HG03064 (cell line): ENCODE results near the gene XYLT1.

Source experiments
- ATAC-seq: cut with Tn5 transposase; IDR thresholded peaks from one replicate; pipeline ENCODE4 v1.9.1; 2021; ENCODE audit warnings: low read depth; ENCODE audit not compliant: unreplicated experiment

Gene XYLT1

GRCh38 chr16:17128791-17129190 is 342.0 kb downstream of the XYLT1 start:
- ATAC-seq = no peak

DNA sequence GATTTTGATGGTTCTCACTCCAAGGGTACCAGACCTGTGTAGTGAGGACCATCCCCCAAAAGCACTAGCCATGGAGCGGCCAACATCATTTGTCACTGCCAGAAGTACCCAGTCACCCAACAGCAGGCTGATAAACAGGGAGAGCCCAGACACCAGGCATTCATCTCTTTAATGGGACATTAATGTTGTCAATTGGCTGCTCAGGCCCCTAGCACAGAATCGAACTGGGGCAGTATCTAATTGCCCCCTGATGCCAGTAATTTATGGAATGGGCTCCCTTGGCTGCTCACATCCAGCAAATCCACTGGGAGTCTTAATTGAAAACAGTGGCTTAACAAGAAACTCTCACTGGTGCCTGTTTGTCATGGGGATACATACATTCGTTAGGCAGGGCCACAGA is 344.6 kb downstream of the XYLT1 start:
- no peak for ATAC-seq

- ATAC-seq = no peak
Measured at GRCh38 chr16:17125671-17126070, 345.1 kb downstream of the XYLT1 start.

- ATAC-seq = no peak
Measured at GRCh38 chr16:17117906-17118577, 352.7 kb downstream of the XYLT1 start.

GRCh38 chr16:17116595-17117322 is 354.0 kb downstream of the XYLT1 start:
- ATAC-seq = no peak

DNA sequence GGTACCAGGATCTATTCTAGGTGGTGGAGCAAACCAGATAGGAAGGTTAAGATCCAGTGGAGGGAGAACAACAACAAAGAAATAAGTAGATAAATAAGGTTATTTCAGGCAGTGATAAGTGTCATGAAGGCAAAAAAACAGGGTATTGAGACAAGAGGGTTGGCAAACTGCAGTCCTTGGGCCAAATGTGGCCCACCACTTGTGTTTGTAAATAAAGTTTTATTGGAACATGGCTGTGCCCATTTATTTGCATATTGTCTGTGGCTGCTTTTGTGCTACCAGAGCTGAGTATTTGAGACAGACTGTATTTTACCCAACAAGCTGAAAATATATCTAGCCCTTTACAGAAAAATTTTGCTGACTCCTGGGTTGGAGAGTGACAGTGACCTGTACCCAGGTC is 361.3 kb downstream of the XYLT1 start:
- no peak for ATAC-seq

- no peak for ATAC-seq
Measured at GRCh38 chr16:17108596-17108995, 362.2 kb downstream of the XYLT1 start.

DNA sequence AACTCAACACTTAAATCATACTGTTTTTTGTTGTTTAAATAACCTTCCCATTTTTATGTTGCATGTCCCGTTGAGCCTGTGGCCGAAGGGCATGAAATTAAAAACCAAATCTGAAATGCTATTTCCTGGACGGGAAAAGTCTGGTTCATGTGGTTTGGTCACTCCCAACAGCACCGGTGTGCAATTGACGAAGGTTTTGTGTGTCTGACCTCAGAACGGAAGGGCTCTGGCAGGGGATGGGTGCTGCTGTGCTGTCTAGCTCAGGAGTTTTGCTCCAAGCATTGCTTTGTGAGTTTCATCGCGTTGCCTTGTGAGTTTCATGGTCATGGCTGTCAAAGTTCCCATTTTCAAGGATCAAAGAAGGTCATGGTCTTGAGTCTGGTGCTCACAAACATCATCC is 363.3 kb downstream of the XYLT1 start:
- no peak for ATAC-seq

DNA sequence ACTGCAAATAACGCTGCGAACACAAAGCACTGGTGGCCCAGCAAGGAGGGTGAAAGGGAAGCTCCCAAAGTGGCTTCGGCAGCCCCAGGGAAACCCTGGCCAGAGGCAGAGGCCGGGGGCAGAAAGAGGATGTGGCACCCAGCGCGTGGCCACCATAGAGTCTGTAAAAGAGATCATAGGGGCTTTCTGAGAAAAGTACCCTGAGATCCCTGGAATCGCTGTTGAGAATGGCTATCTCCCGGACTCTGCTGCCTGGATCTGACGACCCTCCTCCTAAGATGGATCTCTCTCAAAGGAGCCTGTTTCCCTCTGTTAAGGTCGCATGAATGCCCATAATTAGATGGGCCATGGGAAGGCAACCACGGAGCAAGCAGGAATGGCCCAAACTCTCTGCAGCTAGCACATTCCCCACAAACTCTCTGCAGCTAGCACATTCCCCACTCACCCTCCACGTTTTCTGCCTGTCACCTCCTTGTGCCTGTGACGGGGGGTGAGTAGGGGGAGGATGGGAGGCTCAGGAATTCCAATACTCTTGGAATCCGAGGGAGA is 364.4 kb downstream of the XYLT1 start:
- no peak for ATAC-seq

DNA sequence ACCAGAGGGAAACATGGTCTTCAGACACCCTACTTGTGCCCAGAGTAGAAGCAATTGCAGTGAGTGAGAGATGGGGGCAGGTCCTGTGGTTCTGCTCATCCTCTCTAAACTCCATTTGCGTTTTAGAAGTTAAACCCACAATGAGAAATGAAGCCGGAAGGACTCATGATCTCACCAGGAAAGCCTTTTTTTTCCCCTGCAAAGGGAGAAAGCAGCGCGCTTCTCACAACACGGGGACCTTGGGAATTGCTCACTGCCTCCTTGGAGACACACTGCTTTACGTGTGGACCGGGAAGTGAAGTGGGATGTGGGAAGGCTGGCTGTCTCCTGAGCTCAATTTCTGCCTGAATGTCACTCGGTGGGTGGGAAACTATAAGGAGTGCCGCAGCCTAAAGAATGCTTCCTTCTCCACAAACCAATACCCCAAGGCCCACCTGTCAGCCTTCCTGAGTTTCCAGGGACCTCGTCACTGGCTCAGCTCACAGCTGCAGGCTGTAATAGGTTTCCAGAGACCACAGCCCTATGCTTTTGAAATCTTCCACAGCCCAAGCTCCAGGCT is 365.4 kb downstream of the XYLT1 start:
- no peak for ATAC-seq

GRCh38 chr16:17104654-17105053 is 366.1 kb downstream of the XYLT1 start:
- no peak for ATAC-seq

DNA sequence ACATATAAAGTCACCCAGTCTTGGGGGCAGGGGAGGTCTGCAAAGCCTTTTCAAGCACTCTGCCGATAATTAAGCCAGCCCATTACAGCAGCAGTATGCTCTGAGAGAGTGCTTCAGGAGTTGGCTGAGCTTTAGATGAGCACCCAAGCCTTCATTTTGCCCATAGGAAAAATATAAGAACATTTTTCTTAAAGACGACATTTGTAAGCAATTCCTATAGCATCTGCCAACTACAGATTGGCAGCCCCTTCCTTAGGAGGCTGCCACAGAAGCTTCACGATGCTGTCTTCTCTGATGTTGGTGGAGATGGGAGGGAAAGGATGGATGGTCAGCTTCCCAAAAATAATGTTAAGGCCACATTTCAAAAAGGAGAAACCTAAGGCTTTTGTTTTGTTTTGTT is 367.5 kb downstream of the XYLT1 start:
- no peak for ATAC-seq

- no peak for ATAC-seq
Measured at GRCh38 chr16:17101646-17102045, 369.1 kb downstream of the XYLT1 start.

DNA sequence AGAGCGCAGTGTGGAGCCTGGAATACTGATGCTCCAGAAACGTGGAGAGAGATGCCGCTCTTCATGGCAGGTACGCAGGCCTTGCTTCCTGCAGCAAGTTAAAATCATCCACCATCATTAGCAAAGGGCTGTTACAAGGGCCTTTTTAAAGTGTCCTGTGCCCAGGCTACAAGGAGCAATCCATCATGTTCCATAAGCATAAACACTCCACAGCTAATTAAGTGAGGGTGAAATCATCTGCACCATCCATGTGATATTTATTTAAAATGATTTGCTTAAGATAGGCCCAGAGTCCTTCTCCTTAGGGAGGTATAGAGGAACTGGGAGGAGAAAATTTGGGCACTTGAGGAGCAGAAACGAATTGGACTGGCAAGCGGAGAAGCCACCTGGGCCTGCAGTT is 372.1 kb downstream of the XYLT1 start:
- no peak for ATAC-seq

- no peak for ATAC-seq
Measured at GRCh38 chr16:17084130-17084529, 386.6 kb downstream of the XYLT1 start.

GRCh38 chr16:17083628-17084027 is 387.1 kb downstream of the XYLT1 start:
- ATAC-seq = no peak

GRCh38 chr16:17082095-17082882 is 388.5 kb downstream of the XYLT1 start:
- no peak for ATAC-seq

- ATAC-seq = no peak
Measured at GRCh38 chr16:17080105-17080504, 390.7 kb downstream of the XYLT1 start.

DNA sequence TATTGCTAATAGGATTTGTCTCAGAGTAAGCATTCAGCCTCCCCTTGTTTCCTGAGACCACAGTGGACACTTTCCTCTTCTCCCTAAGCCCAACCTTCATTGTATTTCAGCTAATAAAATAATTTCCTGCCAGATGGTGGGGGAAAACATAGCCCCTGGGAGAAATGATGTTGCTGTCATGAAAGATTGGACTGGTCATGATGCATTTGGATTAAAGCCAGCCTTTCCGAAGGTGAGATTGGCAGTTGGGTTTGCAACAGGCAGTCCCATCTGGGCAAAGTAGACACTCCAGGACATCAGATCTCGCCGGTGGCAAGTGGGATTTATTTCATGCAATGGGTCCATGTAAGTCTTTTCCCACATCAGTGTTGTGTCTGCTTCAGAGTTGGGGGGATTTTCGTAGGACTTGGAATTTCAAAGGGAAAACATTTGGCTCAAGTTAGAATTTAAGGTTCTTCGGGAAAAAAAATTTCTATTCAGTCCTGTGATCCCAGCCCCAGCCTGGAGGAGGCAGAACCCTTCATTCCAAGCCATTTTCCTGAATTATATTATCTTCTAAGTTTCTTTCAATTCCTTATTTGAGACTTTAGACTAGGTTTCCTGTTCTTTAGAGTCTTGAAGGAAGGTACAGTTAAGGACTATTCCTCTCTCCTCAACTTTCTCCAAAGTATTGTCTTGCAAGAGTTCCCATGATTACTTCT is 391.7 kb downstream of the XYLT1 start:
- ATAC-seq = no peak

GRCh38 chr16:17076818-17077498 is 393.8 kb downstream of the XYLT1 start:
- ATAC-seq = no peak
